ENCODE data around the gene CD79B.

CD79B gene

GRCh38 chr17:63931981-63932561 lies at the start of gene CD79B:
CD79B (minus strand) TSS chr17:63932331; CDS start chr17:63932261, 70 bp downstream.
- peak; percentile 53 for DNase-seq

GRCh38 chr17:63978272-63979200 lies 46.4 kb upstream of the CD79B start:
- no peak for DNase-seq

- DNase-seq: no peak
These were observed 44.6 kb upstream of the CD79B start for GRCh38 chr17:63976702-63977101.

- DNase-seq: no peak
These were observed 43.5 kb upstream of the CD79B start for GRCh38 chr17:63975541-63976092.

- DNase-seq: no peak
These were observed 42.6 kb upstream of the CD79B start for GRCh38 chr17:63974594-63975192.

GRCh38 chr17:63973930-63974593 lies 41.9 kb upstream of the CD79B start:
- DNase-seq: no peak

GRCh38 chr17:63973247-63973646 lies 41.1 kb upstream of the CD79B start:
- no peak for DNase-seq

GRCh38 chr17:63972796-63973195 lies 40.7 kb upstream of the CD79B start, which contains the start of gene SCN4A:
SCN4A (minus strand) TSS chr17:63972918; CDS start chr17:63972841, 77 bp downstream.
- no peak for DNase-seq

- DNase-seq: no peak
These were observed 37.1 kb upstream of the CD79B start for GRCh38 chr17:63969278-63969677.

- DNase-seq: peak; percentile 30
These were observed 35.8 kb upstream of the CD79B start for GRCh38 chr17:63967953-63968352.

GRCh38 chr17:63966646-63967264 lies 34.6 kb upstream of the CD79B start:
- DNase-seq: peak; percentile 10

- no peak for DNase-seq
These were observed 31.0 kb upstream of the CD79B start for GRCh38 chr17:63963123-63963522.

GRCh38 chr17:63962298-63962744 lies 30.2 kb upstream of the CD79B start:
- DNase-seq: no peak

GRCh38 chr17:63961355-63962212 lies 29.5 kb upstream of the CD79B start:
- peak; percentile 26 for DNase-seq

GRCh38 chr17:63960430-63960829 lies 28.3 kb upstream of the CD79B start:
- no peak for DNase-seq

GRCh38 chr17:63960006-63960405 lies 27.9 kb upstream of the CD79B start:
- no peak for DNase-seq

GRCh38 chr17:63956296-63956920 lies 24.3 kb upstream of the CD79B start:
- DNase-seq: no peak

- no peak for DNase-seq
These were observed 23.7 kb upstream of the CD79B start for GRCh38 chr17:63955791-63956190.

GRCh38 chr17:63955232-63955631 lies 23.1 kb upstream of the CD79B start:
- DNase-seq: no peak

GRCh38 chr17:63954402-63955063 lies 22.4 kb upstream of the CD79B start:
- DNase-seq: no peak
